A549 treated with Mapracorat at 1 μM for 4 hours (cell line): ENCODE measurements around the gene RNU6-8. TPM values are rescaled to one million over a fixed set of nuclear protein-coding genes. Genes with fewer than 3 reads are reported as not detected.

Source experiments
- total RNA-seq: library from RNA; stranded (reverse); fragments of 200-300 nt; extraction: Qiagen RNA extraction; gene quantifications from 5 replicates; pipeline ENCODE4 v1.2.3, GENCODE V29; 2022

RNU6-8 gene
- not detected in 5 replicates for total RNA-seq

GRCh38 chr14:32202998-32203882 is at the start of gene RNU6-8:
RNU6-8 (minus strand) TSS chr14:32203269.

GRCh38 chr14:32201816-32202490 is 1.1 kb downstream of the RNU6-8 start, which contains the start of gene RNU6-7:
RNU6-7 (plus strand) TSS chr14:32202045.

Other genes starting within 250 kb of the RNU6-8 start
- 30.5 to 46.3 TPM (median 40.6 TPM) in 5 replicates for gene ARHGAP5, start 126.0 kb downstream of the RNU6-8 start, total RNA-seq
- gene RNU6-7, start 1.2 kb downstream of the RNU6-8 start, total RNA-seq: not detected in 5 replicates
- 0.30 to 0.55 TPM (median 0.47 TPM) in 5 replicates for gene AKAP6, start 126.0 kb upstream of the RNU6-8 start, total RNA-seq